Kidney tubule cell (primary cell): ENCODE measurements around the gene FCGBP.
A peak's percentile ranks its signal among the peaks of the same experiment; 100 is the strongest.
"Not testable (repeated sequence)": the region's sequence is repeated elsewhere in the genome, so short reads cannot be mapped to it uniquely, and the experiment has no call there.

Experiments
- DNase-seq: peaks from one replicate; pipeline ENCODE4 v3.0.0-alpha.2; 2018; ENCODE audit warnings: low spot score

Gene FCGBP

GRCh38 chr19:39890755-39891551 is 43.5 kb downstream of the FCGBP start:
- DNase-seq, result peak; percentile 9

- not testable (repeated sequence) for DNase-seq
These were observed 44.3 kb downstream of the FCGBP start for GRCh38 chr19:39889872-39890754.

GRCh38 chr19:39887456-39887951 is 46.9 kb downstream of the FCGBP start:
- not testable (repeated sequence) for DNase-seq

DNA sequence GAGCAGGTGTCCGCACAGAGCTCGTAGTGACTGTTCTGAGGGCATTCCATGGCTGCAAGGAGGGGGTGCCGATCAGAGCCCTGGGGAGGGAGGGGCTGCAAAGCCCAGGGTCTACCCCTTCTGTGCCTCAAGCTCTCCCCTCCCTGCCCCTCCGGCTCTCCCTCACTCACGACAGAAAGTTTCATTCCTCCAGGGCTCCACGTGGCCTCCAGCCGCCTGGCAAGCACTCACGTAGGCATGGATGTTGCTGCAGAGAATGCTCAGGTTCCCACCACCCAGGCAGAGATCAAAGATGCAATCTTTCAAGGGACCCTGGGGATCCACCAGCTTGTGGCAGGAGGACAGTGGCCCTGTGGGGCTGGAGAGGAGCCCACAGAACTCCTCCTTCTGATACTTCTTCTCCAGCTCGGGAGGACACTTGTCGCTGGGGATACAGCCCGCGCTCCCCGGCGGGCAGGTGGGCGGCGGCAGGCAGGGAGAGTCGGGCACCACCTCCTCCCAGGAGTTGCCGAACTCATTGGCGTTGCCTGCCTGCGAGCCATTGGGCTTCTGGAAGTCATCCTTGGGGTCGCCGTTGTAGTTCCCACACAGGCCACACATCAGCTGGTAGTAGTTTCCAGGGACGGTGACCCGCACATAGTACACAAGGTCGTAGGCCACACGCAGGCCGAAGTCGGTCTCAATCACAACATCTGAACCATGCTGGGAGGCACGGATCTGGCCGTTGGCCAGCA is 48.4 kb downstream of the FCGBP start:
- DNase-seq, result not testable (repeated sequence)

DNA sequence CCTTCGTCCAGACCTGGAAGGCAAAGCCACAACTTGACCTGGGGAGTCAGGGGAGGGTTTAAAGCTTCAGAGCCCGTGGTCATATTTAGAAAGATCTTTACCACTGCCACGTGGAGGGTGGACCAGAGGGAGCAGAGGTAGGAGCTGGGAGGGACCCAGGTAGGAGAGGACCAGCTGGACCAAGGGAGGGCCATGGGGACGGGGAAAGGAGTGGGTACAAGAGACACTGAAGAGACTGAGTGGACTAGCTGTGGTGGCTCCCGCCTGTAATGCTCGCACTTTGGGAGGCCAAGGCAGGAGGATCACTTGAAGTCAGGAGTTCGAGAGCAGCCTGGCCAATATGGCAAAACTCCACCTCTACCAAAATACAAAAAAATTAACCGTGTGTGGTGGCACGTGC is 49.7 kb downstream of the FCGBP start:
- not testable (repeated sequence) for DNase-seq
